Adipocyte (in vitro differentiated cells): Measurements from ENCODE around the gene BTBD2.

ENCODE experiments used
- DNase-seq: peaks from one replicate; pipeline ENCODE4 v3.0.0-alpha.2; 2015; ENCODE audit warnings: low read depth
- H3K27me3 ChIP-seq: replicated peaks from 2 replicates; pipeline ENCODE4 v1.7.0; 2013; ENCODE audit warnings: mild to moderate bottlenecking, low read length, moderate library complexity; ENCODE audit not compliant: control insufficient read depth, insufficient read depth
- H3K36me3 ChIP-seq: 2 replicates; pipeline ENCODE4 v1.7.0; 2013; ENCODE audit warnings: low read length, mild to moderate bottlenecking, moderate library complexity; ENCODE audit not compliant: control insufficient read depth, insufficient read depth, severe bottlenecking
- H3K4me1 ChIP-seq: 2 replicates; pipeline ENCODE4 v1.7.0; 2013; ENCODE audit warnings: mild to moderate bottlenecking, low read length, moderate library complexity; ENCODE audit not compliant: control insufficient read depth, insufficient read depth
- H3K4me3 ChIP-seq: 2 replicates; pipeline ENCODE4 v1.7.0; 2013; ENCODE audit warnings: mild to moderate bottlenecking, low read length, moderate library complexity
- H3K9ac ChIP-seq: 2 replicates; pipeline ENCODE4 v1.7.0; 2013; ENCODE audit warnings: mild to moderate bottlenecking, low read length, moderate library complexity
- H3K9me3 ChIP-seq: 2 replicates; pipeline ENCODE4 v1.7.0; 2013; ENCODE audit warnings: mild to moderate bottlenecking, low read length, moderate library complexity; ENCODE audit not compliant: control insufficient read depth

Gene BTBD2

GRCh38 chr19:2057484-2058469, 42.3 kb upstream of the BTBD2 start:
- Histone ChIP-seq H3K4me1 (peaks cover 44% of the 10 kb centered on the region), H3K36me3 (no peaks in the 10 kb centered on the region), H3K4me3 (no peak overlapping the region), H3K9ac (peak overlapping the region; percentile 98), H3K9me3 (no peaks in the 10 kb centered on the region), H3K27me3 (no peaks in the 10 kb centered on the region)
- DNase-seq: no peak

GRCh38 chr19:2056837-2057192, 41.3 kb upstream of the BTBD2 start:
- Histone ChIP-seq H3K36me3 (no peaks in the 10 kb centered on the region), H3K4me3 (no peak overlapping the region), H3K9ac (peak overlapping the region; percentile 51), H3K27me3 (no peaks in the 10 kb centered on the region), H3K4me1 (peaks cover 43% of the 10 kb centered on the region), H3K9me3 (no peaks in the 10 kb centered on the region)
- DNase-seq: no peak

DNA sequence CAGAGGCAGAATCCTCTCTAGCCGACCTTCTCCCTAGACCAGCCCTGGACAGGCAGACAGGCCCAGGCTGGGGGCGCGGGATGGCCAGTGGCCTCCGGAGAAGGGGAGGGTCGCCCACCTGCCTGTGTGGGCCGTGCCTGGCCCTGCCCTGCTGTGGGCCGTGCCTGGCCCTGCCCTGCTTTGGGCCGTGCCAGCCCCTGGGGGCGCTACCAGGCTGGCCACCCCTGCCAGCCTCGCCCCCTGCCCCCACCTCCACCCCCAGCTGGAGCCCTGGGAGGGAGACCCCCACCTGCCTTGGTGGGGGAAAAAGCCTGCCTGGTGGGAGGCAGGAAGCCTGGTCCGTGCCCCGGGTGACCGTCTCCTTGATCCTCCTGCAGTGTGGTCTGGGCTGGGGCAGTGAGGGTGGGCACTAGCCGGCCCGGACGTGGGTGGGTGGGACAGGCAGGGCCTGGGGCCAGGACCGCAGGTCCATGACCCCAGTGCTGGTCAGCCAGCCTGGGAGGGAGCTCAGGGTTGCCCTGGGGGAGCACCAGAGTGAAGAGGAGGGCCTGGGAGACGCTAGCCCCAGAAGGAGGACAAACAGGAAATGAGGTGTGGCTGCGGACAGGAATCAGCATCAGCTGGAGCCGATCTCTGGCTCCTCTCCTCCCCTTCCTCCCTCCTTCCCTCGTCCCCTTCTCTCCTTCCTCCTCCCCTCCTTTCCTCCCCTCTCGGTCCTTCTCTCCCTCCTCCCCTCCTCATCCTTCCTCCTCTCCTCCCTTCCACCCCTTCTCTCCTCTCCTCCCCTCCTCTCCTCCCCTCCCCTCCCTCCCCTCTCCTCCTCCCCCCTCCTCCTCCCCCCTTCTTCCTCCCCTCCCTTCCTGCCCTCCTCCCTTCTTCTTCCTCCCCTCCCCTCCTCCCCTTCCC, 40.7 kb upstream of the BTBD2 start:
- DNase-seq: peak; percentile 58
- H3K4me1 ChIP-seq: peaks cover 46% of the 10 kb centered on the region
- no peaks in the 10 kb centered on the region for H3K36me3 ChIP-seq
- no peaks in the 10 kb centered on the region for H3K27me3 ChIP-seq
- peak overlapping the region; percentile 47 for H3K4me3 ChIP-seq
- H3K9me3 ChIP-seq: no peaks in the 10 kb centered on the region
- H3K9ac ChIP-seq: peak overlapping the region; percentile 71

DNA sequence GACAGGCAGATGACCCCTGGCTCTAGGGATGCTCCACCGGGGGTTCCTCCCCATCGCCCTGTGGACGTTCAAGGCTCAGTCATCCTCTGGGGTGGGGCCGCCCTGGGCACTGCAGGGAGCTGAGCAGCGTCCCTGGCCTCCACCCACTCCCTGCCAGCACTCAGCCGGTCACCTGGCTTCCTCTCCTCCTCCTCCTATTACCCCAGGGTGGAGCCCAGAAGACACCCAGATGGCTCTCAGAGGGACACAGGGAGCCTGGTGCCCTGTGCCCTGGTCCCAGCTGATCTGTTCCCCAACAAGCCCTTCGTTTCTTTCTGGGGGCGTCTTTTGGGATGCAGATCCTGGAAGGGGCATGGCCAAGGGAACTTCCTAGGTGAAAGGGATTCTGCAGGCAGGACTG, 39.2 kb upstream of the BTBD2 start:
- no peaks in the 10 kb centered on the region for H3K27me3 ChIP-seq
- no peak overlapping the region for H3K4me3 ChIP-seq
- no peak for DNase-seq
- no peak overlapping the region for H3K9ac ChIP-seq
- peaks cover 34% of the 10 kb centered on the region for H3K4me1 ChIP-seq
- no peaks in the 10 kb centered on the region for H3K36me3 ChIP-seq
- no peaks in the 10 kb centered on the region for H3K9me3 ChIP-seq

- H3K27me3 ChIP-seq: no peaks in the 10 kb centered on the region
- H3K4me1 ChIP-seq: peaks cover 30% of the 10 kb centered on the region
- H3K4me3 ChIP-seq: no peak overlapping the region
- H3K9me3 ChIP-seq: no peaks in the 10 kb centered on the region
- peaks cover 5% of the 10 kb centered on the region for H3K36me3 ChIP-seq
- no peak for DNase-seq
- no peak overlapping the region for H3K9ac ChIP-seq
These were observed 38.3 kb upstream of the BTBD2 start for GRCh38 chr19:2053601-2054389.

DNA sequence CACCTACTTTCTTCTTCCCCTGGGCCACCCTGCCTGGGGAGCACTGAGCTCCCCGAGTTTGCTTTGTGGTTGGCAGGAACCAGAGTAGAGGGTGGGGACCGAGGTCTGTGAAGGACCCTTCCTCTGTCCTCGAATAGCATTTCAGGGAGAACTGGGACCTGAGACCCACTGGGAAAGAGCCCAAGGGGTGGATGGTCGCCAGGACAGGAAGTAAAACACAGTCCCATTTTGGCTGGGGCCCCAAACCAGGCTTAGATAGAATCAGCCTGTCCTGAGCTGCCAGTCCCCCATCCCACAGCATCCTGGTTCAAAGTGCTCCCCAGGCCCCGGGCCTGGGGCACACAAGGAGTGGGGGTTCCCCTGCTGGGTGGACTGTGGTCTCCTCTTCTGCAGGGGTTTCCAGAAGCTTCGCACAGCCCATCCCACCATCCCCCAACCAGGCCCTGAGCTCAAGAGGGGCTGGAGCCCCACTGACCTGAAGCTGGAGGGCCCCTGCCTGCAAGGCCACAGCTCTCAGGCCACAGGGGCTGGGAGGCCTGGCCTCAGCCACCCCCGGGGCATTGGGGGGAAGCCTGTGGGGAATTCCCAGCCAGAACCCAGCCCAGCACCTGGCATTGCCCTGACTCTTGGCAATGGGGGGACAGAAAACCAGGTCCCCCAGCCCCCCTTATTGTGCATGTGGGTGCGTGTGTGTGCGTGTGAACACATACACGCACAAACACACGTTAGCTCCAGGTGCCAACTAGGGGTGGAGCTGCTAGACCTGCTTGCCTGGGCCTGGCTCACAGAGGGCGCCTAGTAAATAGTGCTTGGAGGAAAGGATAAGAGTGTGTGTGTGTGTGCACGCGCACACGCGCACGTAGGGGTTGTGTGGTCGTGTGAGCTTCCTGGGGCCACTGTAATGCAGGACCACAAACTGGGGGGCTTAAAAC, 36.5 kb upstream of the BTBD2 start:
- H3K4me3 ChIP-seq: peak overlapping the region; percentile 69
- H3K9ac ChIP-seq: peak overlapping the region; percentile 82
- peaks cover 13% of the 10 kb centered on the region for H3K36me3 ChIP-seq
- peaks cover 42% of the 10 kb centered on the region for H3K4me1 ChIP-seq
- no peaks in the 10 kb centered on the region for H3K27me3 ChIP-seq
- no peaks in the 10 kb centered on the region for H3K9me3 ChIP-seq
- no peak for DNase-seq

GRCh38 chr19:2050991-2051772, 35.7 kb upstream of the BTBD2 start, which contains the start of gene MKNK2:
Gene MKNK2 (minus strand): TSS chr19:2051244. CDS start chr19:2050851, 393 bp downstream.
- H3K4me1 ChIP-seq: peaks cover 49% of the 10 kb centered on the region
- H3K9me3 ChIP-seq: no peaks in the 10 kb centered on the region
- H3K27me3 ChIP-seq: no peaks in the 10 kb centered on the region
- peak within 1 kb of the TSS; percentile 99 for H3K9ac ChIP-seq
- peak within 1 kb of the TSS; percentile 98 for H3K4me3 ChIP-seq
- DNase-seq: peak; percentile 97
- H3K36me3 ChIP-seq: peaks cover 21% of the 10 kb centered on the region

DNA sequence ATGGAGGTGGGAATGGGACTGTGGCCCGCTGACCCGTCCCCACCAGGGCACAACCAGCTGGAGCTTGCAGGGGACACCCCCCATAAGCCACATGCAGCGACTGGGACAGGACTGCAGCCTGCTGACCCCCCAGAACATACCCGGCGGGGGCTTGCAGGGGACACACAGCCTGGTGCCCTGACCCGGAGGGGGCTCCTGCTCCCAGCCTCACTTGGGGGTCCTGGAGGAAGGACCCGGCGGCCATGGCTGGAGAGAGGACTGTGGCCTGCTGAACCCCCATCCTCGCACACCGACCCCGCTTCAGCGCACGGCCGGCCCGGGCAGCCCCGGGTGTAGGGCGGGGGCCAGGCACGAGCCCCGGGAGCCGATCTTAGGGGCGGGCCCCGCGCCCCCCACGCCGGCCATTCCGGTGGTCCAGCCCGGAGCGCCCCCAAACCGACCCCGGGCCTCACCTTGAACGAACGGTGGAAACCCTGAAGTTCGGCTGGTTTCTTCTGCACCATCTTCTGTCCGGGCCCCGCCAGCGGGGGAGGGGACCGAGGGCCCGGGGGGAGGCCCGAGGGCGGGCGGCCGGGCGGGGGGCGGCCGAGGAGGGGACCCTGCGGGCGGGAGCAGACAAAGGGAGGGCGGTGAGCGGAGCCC, 35.0 kb upstream of the BTBD2 start:
- Histone ChIP-seq H3K9ac (peak overlapping the region; percentile 99), H3K36me3 (peaks cover 28% of the 10 kb centered on the region), H3K27me3 (no peaks in the 10 kb centered on the region), H3K9me3 (no peaks in the 10 kb centered on the region), H3K4me1 (peaks cover 51% of the 10 kb centered on the region), H3K4me3 (peak overlapping the region; percentile 98)
- DNase-seq: no peak

- H3K27me3 ChIP-seq: no peaks in the 10 kb centered on the region
These were observed 34.3 kb upstream of the BTBD2 start for GRCh38 chr19:2049741-2050348.

More at GRCh38 chr19:2049741-2050348, 34.3 kb upstream of the BTBD2 start:
- H3K9ac ChIP-seq: peak overlapping the region; percentile 99
- H3K36me3 ChIP-seq: peaks cover 34% of the 10 kb centered on the region
- H3K4me1 ChIP-seq: peaks cover 49% of the 10 kb centered on the region
- no peaks in the 10 kb centered on the region for H3K9me3 ChIP-seq
- H3K4me3 ChIP-seq: peak overlapping the region; percentile 98
- DNase-seq: peak; percentile 72
